ENCODE measurements around the gene SMIM5.

SMIM5 gene

GRCh38 chr17:75633486-75634375 lies 497 bp downstream of the SMIM5 start:
- Histone ChIP-seq H3K9me2 (replicated peaks; ENCODE audit: insufficient read depth, low read length) (no peaks in the 10 kb centered on the region), H3K9ac (ENCODE audit: low read length) (peak overlapping the region; percentile 49)

GRCh38 chr17:75634376-75634740 lies 1.1 kb downstream of the SMIM5 start:
- Histone ChIP-seq H3F3A (ENCODE audit: insufficient read depth, low read length) (no peaks in the 10 kb centered on the region), H3K4me1 (ENCODE audit: low read length) (peaks cover 13% of the 10 kb centered on the region), H3K79me2 (ENCODE audit: low read length) (no peaks in the 10 kb centered on the region), H3K9ac (ENCODE audit: low read length) (peak overlapping the region; percentile 49; the same call in 1 of the 2 replicates), H3K4me3 (ENCODE audit: low read length) (no peak overlapping the region), H2AFZ (ENCODE audit: low read length) (no peak overlapping the region), H3K9me2 (replicated peaks; ENCODE audit: insufficient read depth, low read length) (no peaks in the 10 kb centered on the region), H3K9me3 (replicated peaks; ENCODE audit: insufficient read depth, low read length) (no peaks in the 10 kb centered on the region), H4K20me1 (ENCODE audit: insufficient read depth, low read length) (no peaks in the 10 kb centered on the region), H3K27me3 (replicated peaks; ENCODE audit: insufficient read depth, low read length) (no peaks in the 10 kb centered on the region), H3K36me3 (replicated peaks; ENCODE audit: insufficient read depth, low read length) (no peaks in the 10 kb centered on the region), H3K4me2 (ENCODE audit: low read depth, low read length) (peak overlapping the region; percentile 43; the same call in 1 of the 2 replicates), H3K27ac (ENCODE audit: low read length) (peak overlapping the region; percentile 62; the same call in 1 of the 2 replicates)
- no peak for TF ChIP-seq EZH2 (optimal IDR thresholded peaks at IDR 0.05; ENCODE audit: low read depth, low read length)
- TF ChIP-seq EZH2phosphoT487 (IDR thresholded peaks at IDR 0.05; ENCODE audit: low read length), result no peak
- TF ChIP-seq CTCF (IDR thresholded peaks at IDR 0.05; ENCODE audit: low read length), result no peak
- DNase-seq, result no peak

More at GRCh38 chr17:75633486-75634375, 497 bp downstream of the SMIM5 start:
- DNase-seq, result peak; percentile 72
- peak overlapping the region; percentile 59 for H2AFZ ChIP-seq (ENCODE audit: low read length)
- peaks cover 13% of the 10 kb centered on the region for H3K4me1 ChIP-seq (ENCODE audit: low read length)
- peak overlapping the region; percentile 62; the same call in 1 of the 2 replicates for H3K27ac ChIP-seq (ENCODE audit: low read length)
- H3K9me3 ChIP-seq (replicated peaks; ENCODE audit: insufficient read depth, low read length), result no peaks in the 10 kb centered on the region
- H3K79me2 ChIP-seq (ENCODE audit: low read length), result no peaks in the 10 kb centered on the region
- no peaks in the 10 kb centered on the region for H3F3A ChIP-seq (ENCODE audit: insufficient read depth, low read length)
- H3K27me3 ChIP-seq (replicated peaks; ENCODE audit: insufficient read depth, low read length), result no peaks in the 10 kb centered on the region
- no peak overlapping the region for H3K4me3 ChIP-seq (ENCODE audit: low read length)
- H4K20me1 ChIP-seq (ENCODE audit: insufficient read depth, low read length), result no peaks in the 10 kb centered on the region
- peak overlapping the region; percentile 43; the same call in 1 of the 2 replicates for H3K4me2 ChIP-seq (ENCODE audit: low read depth, low read length)
- TF ChIP-seq EZH2 (optimal IDR thresholded peaks at IDR 0.05; ENCODE audit: low read depth, low read length) (no peak), EZH2phosphoT487 (IDR thresholded peaks at IDR 0.05; ENCODE audit: low read length) (no peak), CTCF (IDR thresholded peaks at IDR 0.05; ENCODE audit: low read length) (peak; percentile 56)
- H3K36me3 ChIP-seq (replicated peaks; ENCODE audit: insufficient read depth, low read length), result no peaks in the 10 kb centered on the region

- Histone ChIP-seq H3F3A (ENCODE audit: insufficient read depth, low read length) (no peaks in the 10 kb centered on the region), H4K20me1 (ENCODE audit: insufficient read depth, low read length) (no peaks in the 10 kb centered on the region), H3K36me3 (replicated peaks; ENCODE audit: insufficient read depth, low read length) (no peaks in the 10 kb centered on the region), H3K4me3 (ENCODE audit: low read length) (no peak overlapping the region), H3K27ac (ENCODE audit: low read length) (0 out of 2 replicates have a peak overlapping the region, but pooled peaks have one; percentile 62), H3K27me3 (replicated peaks; ENCODE audit: insufficient read depth, low read length) (no peaks in the 10 kb centered on the region), H3K4me2 (ENCODE audit: low read depth, low read length) (no peak overlapping the region), H2AFZ (ENCODE audit: low read length) (no peak overlapping the region), H3K9me2 (replicated peaks; ENCODE audit: insufficient read depth, low read length) (no peaks in the 10 kb centered on the region), H3K9ac (ENCODE audit: low read length) (no peak overlapping the region; the same call in 1 of the 2 replicates), H3K9me3 (replicated peaks; ENCODE audit: insufficient read depth, low read length) (no peaks in the 10 kb centered on the region), H3K79me2 (ENCODE audit: low read length) (no peaks in the 10 kb centered on the region), H3K4me1 (ENCODE audit: low read length) (peaks cover 13% of the 10 kb centered on the region)
- TF ChIP-seq EZH2 (optimal IDR thresholded peaks at IDR 0.05; ENCODE audit: low read depth, low read length) (no peak), EZH2phosphoT487 (IDR thresholded peaks at IDR 0.05; ENCODE audit: low read length) (no peak), CTCF (IDR thresholded peaks at IDR 0.05; ENCODE audit: low read length) (no peak)
- DNase-seq, result no peak
Observed at GRCh38 chr17:75634754-75635609, 1.7 kb downstream of the SMIM5 start.

Data from MM.1S (cell line).